Right ventricle myocardium inferior (tissue), 1 donor: ENCODE data around the gene TBC1D22A. TPM values are rescaled to one million over a fixed set of nuclear protein-coding genes. Genes with fewer than 3 reads are reported as not detected.

Experiments used
- ATAC-seq: fragments of 200-7000 bp; cut with Tn5 transposase; one replicate; pipeline ENCODE4 v1.9.1; 2020; ENCODE audit warnings: mild to moderate bottlenecking, moderate library complexity
- DNase-seq: peaks from one replicate; pipeline ENCODE4 v3.0.0; 2021; ENCODE audit errors: missing footprints
- intact Hi-C: fragments of 100-400 bp; cut with DNase I; formaldehyde crosslinking; loops from one replicate; pipeline ENCODE4 v1.11.0; 2022
- total RNA-seq: library from RNA; stranded (reverse); fragmentation: NEBNext Ultra II Directional; extraction: Animal tissue kit (Norgen Biotek cat#: 25700); gene quantifications from one replicate; pipeline ENCODE4 v1.2.1, GENCODE V29; 2021
- donor health status: DM: no; HTN: yes; CAD: no; lungs with severe emphysema.

Gene TBC1D22A
- total RNA-seq, 1 donor from 2014 or later, result 14.6 TPM

- no peak for DNase-seq
- intact Hi-C loops, result loop anchor here (5.0 kb wide), 1 partner anchor 38 kb away; the partner anchor contains the start of gene TBC1D22A
- no peak for ATAC-seq
Observed at GRCh38 chr22:46800102-46800857, 37.8 kb downstream of the TBC1D22A start.

DNA sequence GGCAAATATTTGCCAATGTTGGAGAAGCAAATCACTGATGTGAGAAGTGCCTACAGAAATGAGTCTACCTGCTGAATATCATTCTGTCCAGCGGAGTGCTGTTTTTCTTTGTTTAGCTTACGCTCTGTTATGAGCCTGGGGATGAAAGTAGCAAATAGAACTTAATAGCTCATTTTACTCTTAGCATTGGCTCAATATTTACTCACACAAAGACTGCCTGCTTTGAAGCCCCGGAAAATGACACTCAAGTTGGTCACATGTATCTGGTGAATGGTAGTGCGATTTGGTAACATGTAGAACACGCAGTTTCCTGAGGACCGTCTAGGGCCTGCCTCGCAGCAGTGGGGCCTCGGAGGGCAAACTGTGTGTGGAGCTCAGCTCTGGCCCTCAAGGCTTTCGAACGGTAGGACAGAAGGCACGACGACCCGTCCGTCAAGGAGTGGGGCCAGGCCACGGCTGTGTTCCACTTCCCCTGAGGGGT is 38.9 kb downstream of the TBC1D22A start:
- no peak for DNase-seq
- intact Hi-C loops, result loop anchor here (5.0 kb wide), 1 partner anchor 39 kb away; the partner anchor contains the start of gene TBC1D22A
- no peak for ATAC-seq

GRCh38 chr22:46801826-46802607 is 39.6 kb downstream of the TBC1D22A start:
- intact Hi-C loops, result loop anchor here (5.0 kb wide), 1 partner anchor 40 kb away; the partner anchor contains the start of gene TBC1D22A
- ATAC-seq (no peak), DNase-seq (no peak)

DNA sequence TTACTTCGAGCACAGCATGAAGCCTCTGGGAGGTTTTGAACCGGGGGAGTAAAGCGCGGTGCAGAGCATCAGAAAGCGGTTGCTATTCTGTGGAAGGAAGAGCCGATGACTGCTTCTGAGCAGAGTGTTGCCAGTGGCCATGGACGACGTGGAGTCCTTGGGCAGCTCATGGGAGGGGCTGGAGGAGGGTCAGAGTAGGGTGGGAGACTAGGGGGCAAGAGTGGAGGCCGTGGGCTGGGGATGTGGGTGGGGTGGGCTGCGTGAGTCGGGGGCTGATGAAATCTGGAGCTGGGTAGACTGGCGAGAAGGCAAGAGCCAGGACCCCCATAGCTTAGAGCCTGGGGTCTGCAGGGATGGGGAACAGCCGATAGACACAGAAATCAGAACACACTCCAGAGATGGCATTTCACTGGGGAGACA is 40.2 kb downstream of the TBC1D22A start:
- intact Hi-C loops, result loop anchor here (5.0 kb wide), 1 partner anchor 40 kb away; the partner anchor contains the start of gene TBC1D22A
- no peak for ATAC-seq
- no peak for DNase-seq

- DNase-seq, result peak; percentile 89
Observed at GRCh38 chr22:46803031-46803880, 40.8 kb downstream of the TBC1D22A start.

DNA sequence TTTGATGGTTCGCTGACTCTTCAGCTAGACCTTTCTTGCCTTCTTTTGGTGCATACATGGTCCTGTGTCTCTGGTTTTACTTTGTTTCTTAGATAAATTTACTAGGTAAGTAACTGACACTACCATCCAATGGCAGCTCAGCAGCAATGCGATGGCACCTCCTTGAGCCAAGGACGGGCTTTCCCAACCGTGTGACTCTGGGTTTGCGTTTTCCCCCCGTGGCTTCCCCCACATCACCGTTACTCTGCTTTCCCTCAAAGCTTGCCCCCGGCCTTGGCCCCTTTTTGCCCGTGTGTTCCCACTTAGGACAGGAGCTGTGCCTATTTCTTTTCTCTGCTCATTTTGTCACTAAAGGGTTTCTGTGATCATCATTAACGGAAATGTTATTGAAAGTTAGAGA is 41.5 kb downstream of the TBC1D22A start:
- no peak for ATAC-seq
- no peak for DNase-seq
- intact Hi-C loops, result loop anchor here (5.0 kb wide), 1 partner anchor 42 kb away; the partner anchor contains the start of gene TBC1D22A

More at GRCh38 chr22:46803031-46803880, 40.8 kb downstream of the TBC1D22A start:
- peak; percentile 50 for ATAC-seq
- intact Hi-C loops, result loop anchor here (5.0 kb wide), 1 partner anchor 41 kb away; the partner anchor contains the start of gene TBC1D22A

DNA sequence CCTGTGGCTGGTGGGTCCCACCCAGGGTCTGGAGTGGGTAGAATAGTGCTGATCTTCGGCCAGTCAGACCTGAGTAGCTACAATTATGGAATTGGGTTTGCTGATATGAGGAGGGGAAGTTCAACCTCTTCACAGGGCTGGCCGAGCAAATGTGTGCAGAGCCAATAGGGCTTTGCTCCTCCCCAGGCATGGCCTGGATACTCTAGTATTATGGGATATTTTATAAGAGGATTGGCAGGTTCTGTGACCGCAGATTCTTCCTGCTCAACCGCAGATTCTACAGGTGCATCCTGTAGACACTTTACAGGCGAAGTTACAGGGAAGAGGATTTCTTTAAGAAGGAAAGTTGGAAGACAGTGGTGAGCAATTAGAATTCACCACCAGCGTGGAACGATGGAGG is 44.3 kb downstream of the TBC1D22A start:
- intact Hi-C loops, result no loop called here
- ATAC-seq, result no peak
- no peak for DNase-seq

- no peak for DNase-seq
- intact Hi-C loops, result no loop called here
- no peak for ATAC-seq
Observed at GRCh38 chr22:46807458-46807857, 45.0 kb downstream of the TBC1D22A start.

- no peak for DNase-seq
- no peak for ATAC-seq
- intact Hi-C loops, result no loop called here
Observed at GRCh38 chr22:46809153-46809885, 46.9 kb downstream of the TBC1D22A start.

- DNase-seq (no peak), ATAC-seq (no peak)
- intact Hi-C loops, result no loop called here
Observed at GRCh38 chr22:46810856-46811786, 48.7 kb downstream of the TBC1D22A start.

- DNase-seq (no peak), ATAC-seq (no peak)
- intact Hi-C loops, result no loop called here
Observed at GRCh38 chr22:46812034-46812605, 49.7 kb downstream of the TBC1D22A start.

DNA sequence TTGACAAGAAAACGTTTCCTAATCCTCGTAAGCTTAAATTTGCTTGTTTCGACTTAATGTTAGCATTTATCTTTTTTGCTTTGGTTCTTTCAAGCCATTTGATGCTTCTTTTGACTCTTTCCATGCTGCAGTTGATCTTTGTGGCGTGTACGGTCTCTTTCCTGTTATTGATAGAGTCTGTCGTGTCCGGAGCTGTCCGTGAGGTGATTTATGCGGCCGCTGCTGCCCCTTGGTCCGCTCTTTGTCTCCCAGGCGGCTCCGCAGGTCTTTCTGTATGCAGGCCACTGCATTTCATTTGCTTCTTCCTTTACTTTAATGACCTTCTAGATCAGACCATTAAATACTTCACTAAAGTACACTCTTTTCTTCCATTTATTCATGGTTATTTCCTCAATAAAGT is 50.3 kb downstream of the TBC1D22A start:
- no peak for ATAC-seq
- intact Hi-C loops, result no loop called here
- DNase-seq, result no peak

DNA sequence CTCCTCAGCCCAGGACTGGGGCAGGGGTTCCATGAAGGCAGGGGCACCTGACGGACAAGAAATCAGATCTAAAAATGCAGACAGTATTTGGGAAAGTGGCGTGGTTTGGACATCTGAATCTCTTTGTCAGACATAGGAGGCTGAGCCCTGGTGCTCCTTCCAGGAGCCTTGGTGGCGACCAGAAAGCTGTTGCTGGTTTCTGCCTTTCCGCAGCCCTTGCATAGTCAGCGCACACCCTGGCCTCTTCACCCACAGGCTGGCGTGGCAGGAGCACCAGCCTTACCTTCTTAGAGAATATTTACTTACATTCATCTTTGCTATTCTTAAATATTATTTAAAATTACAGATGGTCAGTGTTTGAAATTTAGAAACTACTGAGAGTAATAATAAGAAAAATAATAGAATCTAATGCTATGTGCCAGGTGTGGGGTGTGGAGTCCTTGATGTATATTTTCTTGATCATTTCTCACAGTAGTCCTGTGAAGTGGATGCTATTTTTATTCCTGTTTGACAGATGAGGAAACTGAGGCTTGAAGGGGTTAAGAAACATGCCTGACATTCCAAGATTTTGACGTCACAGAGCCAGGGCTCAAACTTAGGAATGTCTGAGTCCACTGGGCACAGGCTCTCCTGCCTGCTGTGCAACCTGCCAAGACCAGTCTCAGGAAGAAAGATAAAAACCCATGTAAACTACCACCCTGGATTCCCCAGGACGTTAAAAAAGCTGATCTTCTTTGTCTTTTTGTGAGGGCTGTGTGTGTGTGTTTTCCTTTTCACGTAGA is 51.6 kb downstream of the TBC1D22A start:
- intact Hi-C loops, result no loop called here
- ATAC-seq, result no peak
- DNase-seq, result no peak

DNA sequence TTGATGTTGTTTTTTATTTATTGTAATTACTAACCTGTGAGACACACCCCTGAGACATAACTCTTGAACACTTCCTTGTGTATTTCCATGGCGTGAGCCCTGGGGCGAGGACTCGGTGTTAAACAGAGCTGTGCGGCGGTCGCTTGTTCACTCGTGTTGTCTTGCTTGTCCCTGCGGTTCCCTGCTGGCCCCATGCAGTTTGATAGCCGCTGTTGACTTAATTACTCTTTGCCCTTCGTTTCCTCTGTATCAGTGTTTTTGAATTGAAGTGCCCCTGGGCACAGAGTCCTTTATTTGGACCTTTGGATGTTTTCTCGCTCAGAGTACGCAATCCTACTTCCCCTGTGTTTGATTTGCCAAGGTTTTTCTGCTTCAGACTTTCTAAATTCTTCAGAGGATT is 52.7 kb downstream of the TBC1D22A start:
- intact Hi-C loops, result no loop called here
- no peak for ATAC-seq

DNA sequence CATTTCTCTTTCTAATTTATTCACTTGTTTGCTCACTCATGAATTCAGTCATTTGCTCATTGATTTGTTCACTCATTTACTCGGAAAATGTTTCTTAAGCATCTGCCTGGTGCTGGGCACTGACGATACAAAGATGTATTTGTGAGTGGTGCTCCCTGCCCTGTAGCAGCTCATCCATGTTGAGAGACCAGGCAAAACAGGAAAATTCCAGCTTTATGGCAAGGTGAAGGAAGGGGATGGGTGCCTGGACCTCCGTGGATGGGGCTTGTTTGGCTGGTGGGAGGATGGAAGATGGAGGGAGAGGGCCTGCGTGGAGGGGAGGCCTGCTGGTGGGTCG is 53.1 kb downstream of the TBC1D22A start:
- DNase-seq (no peak), ATAC-seq (peak; percentile 28)
- intact Hi-C loops, result no loop called here

More for the DNA sequence above, 52.7 kb downstream of the TBC1D22A start:
- DNase-seq, result no peak
